ENCODE measurements around the gene OR9Q2.
"Not testable (repeated sequence)": the region's sequence is repeated elsewhere in the genome, so short reads cannot be mapped to it uniquely, and the experiment has no call there.

Gene OR9Q2

GRCh38 chr11:58188770-58189169 is at the start of gene OR9Q2:
TSS of gene OR9Q2 (plus strand) at chr11:58189070. CDS start at chr11:58190491, 1,421 bp downstream.
- DNase-seq: no peak

- DNase-seq: no peak
These were observed 46.1 kb upstream of the OR9Q2 start for GRCh38 chr11:58142761-58143160.

- DNase-seq: no peak
These were observed 36.1 kb upstream of the OR9Q2 start for GRCh38 chr11:58152781-58153180.

GRCh38 chr11:58164389-58164788 is 24.5 kb upstream of the OR9Q2 start:
- no peak for DNase-seq

GRCh38 chr11:58164990-58165389 is 23.9 kb upstream of the OR9Q2 start:
- DNase-seq: no peak

GRCh38 chr11:58165504-58166106 is 23.3 kb upstream of the OR9Q2 start:
- no peak for DNase-seq

GRCh38 chr11:58177409-58178054 is 11.3 kb upstream of the OR9Q2 start:
- DNase-seq: no peak

- no peak for DNase-seq
These were observed 10.4 kb upstream of the OR9Q2 start for GRCh38 chr11:58178444-58178843.

- DNase-seq: no peak
These were observed 9.2 kb upstream of the OR9Q2 start for GRCh38 chr11:58179648-58180047.

GRCh38 chr11:58186938-58187337 is 1.9 kb upstream of the OR9Q2 start:
- DNase-seq: no peak

- DNase-seq: no peak
These were observed 3.4 kb downstream of the OR9Q2 start for GRCh38 chr11:58192229-58192628.

GRCh38 chr11:58193391-58193790 is 4.5 kb downstream of the OR9Q2 start:
- DNase-seq: no peak

- no peak for DNase-seq
These were observed 7.1 kb downstream of the OR9Q2 start for GRCh38 chr11:58195939-58196338.

GRCh38 chr11:58199271-58199670 is 10.4 kb downstream of the OR9Q2 start:
- no peak for DNase-seq

- no peak for DNase-seq
These were observed 15.2 kb downstream of the OR9Q2 start, which contains the start of gene OR1S2 for GRCh38 chr11:58204042-58204441. TSS of gene OR1S2 (minus strand) at chr11:58204142. CDS start at chr11:58204142, 0 bp downstream.

GRCh38 chr11:58212420-58212819 is 23.6 kb downstream of the OR9Q2 start, which contains the start of gene OR1S1:
TSS of gene OR1S1 (plus strand) at chr11:58212720.
- DNase-seq: not testable (repeated sequence)

GRCh38 chr11:58216476-58216875 is 27.6 kb downstream of the OR9Q2 start:
- no peak for DNase-seq

GRCh38 chr11:58222721-58223120 is 33.9 kb downstream of the OR9Q2 start:
- DNase-seq: no peak

- DNase-seq: no peak
These were observed 39.2 kb downstream of the OR9Q2 start for GRCh38 chr11:58227956-58228615.
